DND-41 (cell line): Measurements from ENCODE around the gene PKHD1.

ENCODE experiments used
- ATAC-seq: fragments of 200-7000 bp; cut with Tn5 transposase; 3 replicates; pipeline ENCODE4 v1.9.1; 2021; ENCODE audit warnings: low read depth; ENCODE audit not compliant: insufficient read depth
- DNase-seq: peaks from one replicate; pipeline ENCODE4 v3.0.0-alpha.2; 2020
- H2AFZ ChIP-seq: 2 replicates; pipeline ENCODE4 v1.6.0; 2012; ENCODE audit warnings: low read depth, low read length
- H3K27ac ChIP-seq: 2 replicates; pipeline ENCODE4 v1.5.1; 2012; ENCODE audit warnings: low read length, inconsistent platforms
- H3K27me3 ChIP-seq: fragments of 200-600 bp; sonication (generic); 2 replicates; pipeline ENCODE4 v1.6.0; 2012; ENCODE audit warnings: low read length, mild to moderate bottlenecking, inconsistent platforms; ENCODE audit not compliant: insufficient read depth, poor library complexity
- H3K36me3 ChIP-seq: 2 replicates; pipeline ENCODE4 v1.5.1; 2012; ENCODE audit warnings: low read length, inconsistent platforms; ENCODE audit not compliant: insufficient read depth
- H3K4me1 ChIP-seq: 2 replicates; pipeline ENCODE4 v1.5.1; 2012; ENCODE audit warnings: mild to moderate bottlenecking, low read length; ENCODE audit not compliant: insufficient read depth
- H3K4me2 ChIP-seq: 2 replicates; pipeline ENCODE4 v1.6.0; 2012; ENCODE audit warnings: mild to moderate bottlenecking, moderate library complexity, low read length, inconsistent platforms; ENCODE audit not compliant: insufficient read depth
- H3K4me3 ChIP-seq, 2 experiments: fragments of 200-600 bp in 1 of 2; shearing (Covaris generic) in 1 of 2; 2 replicates each; pipeline ENCODE4 v1.5.1; 2012 to 2016; ENCODE audit warnings: inconsistent platforms in 2 of 2, low read length in 2 of 2, mild to moderate bottlenecking in 2 of 2, low read depth in 1 of 2, moderate library complexity in 1 of 2
- H3K79me2 ChIP-seq: 2 replicates; pipeline ENCODE4 v1.6.0; 2012; ENCODE audit warnings: low read length, inconsistent platforms; ENCODE audit not compliant: insufficient read depth
- H3K9ac ChIP-seq: 2 replicates; pipeline ENCODE4 v1.6.0; 2012; ENCODE audit warnings: low read depth, mild to moderate bottlenecking, inconsistent platforms, low read length, moderate library complexity
- H3K9me3 ChIP-seq: 2 replicates; pipeline ENCODE4 v1.5.1; 2012; ENCODE audit warnings: low read length, moderate library complexity, mild to moderate bottlenecking, inconsistent platforms; ENCODE audit not compliant: insufficient read depth, severe bottlenecking
- H4K20me1 ChIP-seq: 2 replicates; pipeline ENCODE4 v1.6.0; 2012; ENCODE audit warnings: low read length; ENCODE audit not compliant: insufficient read depth
- EZH2 ChIP-seq: IDR thresholded peaks from 3 replicates; pipeline ENCODE4 v1.6.1; 2012; ENCODE audit warnings: borderline replicate concordance, low read depth, mild to moderate bottlenecking, moderate library complexity, low read length, inconsistent platforms; ENCODE audit not compliant: severe bottlenecking
- TF ChIP-seq, protein P1 (sequence below): IDR thresholded peaks from 2 replicates; pipeline ENCODE4 v1.5.1; 2012; ENCODE audit warnings: borderline replicate concordance, low read length, moderate library complexity, mild to moderate bottlenecking; ENCODE audit not compliant: poor library complexity, severe bottlenecking; ENCODE audit errors: extremely low read depth

The PKHD1 gene

DNA sequence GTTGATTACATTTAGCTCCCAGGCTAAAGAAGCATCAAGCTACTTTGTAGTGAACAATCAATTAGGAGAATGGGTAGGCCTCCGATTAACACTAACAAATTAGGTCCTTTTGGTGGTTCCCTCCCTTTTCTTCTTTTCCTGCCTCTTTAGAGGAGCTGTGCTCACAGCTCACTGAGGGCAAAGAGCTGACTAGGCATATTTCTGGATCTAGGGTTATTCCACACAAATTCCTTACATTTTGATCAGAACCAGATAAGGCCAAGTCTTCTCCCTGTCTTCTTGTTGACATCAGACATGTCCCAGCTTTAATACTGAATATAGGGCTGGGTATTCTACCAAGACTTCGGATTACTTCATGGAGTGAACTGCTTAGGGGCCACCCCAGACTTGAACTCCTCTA lies 119.1 kb downstream of the PKHD1 start:
- no peaks in the 10 kb centered on the region for H3K9me3 ChIP-seq
- no peaks in the 10 kb centered on the region for H3K36me3 ChIP-seq
- no peaks in the 10 kb centered on the region for H4K20me1 ChIP-seq
- TF ChIP-seq EZH2, result no peak
- TF ChIP-seq, protein P1, sequence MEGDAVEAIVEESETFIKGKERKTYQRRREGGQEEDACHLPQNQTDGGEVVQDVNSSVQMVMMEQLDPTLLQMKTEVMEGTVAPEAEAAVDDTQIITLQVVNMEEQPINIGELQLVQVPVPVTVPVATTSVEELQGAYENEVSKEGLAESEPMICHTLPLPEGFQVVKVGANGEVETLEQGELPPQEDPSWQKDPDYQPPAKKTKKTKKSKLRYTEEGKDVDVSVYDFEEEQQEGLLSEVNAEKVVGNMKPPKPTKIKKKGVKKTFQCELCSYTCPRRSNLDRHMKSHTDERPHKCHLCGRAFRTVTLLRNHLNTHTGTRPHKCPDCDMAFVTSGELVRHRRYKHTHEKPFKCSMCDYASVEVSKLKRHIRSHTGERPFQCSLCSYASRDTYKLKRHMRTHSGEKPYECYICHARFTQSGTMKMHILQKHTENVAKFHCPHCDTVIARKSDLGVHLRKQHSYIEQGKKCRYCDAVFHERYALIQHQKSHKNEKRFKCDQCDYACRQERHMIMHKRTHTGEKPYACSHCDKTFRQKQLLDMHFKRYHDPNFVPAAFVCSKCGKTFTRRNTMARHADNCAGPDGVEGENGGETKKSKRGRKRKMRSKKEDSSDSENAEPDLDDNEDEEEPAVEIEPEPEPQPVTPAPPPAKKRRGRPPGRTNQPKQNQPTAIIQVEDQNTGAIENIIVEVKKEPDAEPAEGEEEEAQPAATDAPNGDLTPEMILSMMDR, result no peak
- H3K9ac ChIP-seq, result no peak overlapping the region
- H3K4me2 ChIP-seq, result no peak overlapping the region
- DNase-seq (no peak), ATAC-seq (no peak)
- no peaks in the 10 kb centered on the region for H3K27me3 ChIP-seq
- no peak overlapping the region for H3K27ac ChIP-seq
- no peak overlapping the region for H2AFZ ChIP-seq
- no peaks in the 10 kb centered on the region for H3K79me2 ChIP-seq
- no peak overlapping the region for H3K4me3 ChIP-seq
- no peaks in the 10 kb centered on the region for H3K4me1 ChIP-seq

DNA sequence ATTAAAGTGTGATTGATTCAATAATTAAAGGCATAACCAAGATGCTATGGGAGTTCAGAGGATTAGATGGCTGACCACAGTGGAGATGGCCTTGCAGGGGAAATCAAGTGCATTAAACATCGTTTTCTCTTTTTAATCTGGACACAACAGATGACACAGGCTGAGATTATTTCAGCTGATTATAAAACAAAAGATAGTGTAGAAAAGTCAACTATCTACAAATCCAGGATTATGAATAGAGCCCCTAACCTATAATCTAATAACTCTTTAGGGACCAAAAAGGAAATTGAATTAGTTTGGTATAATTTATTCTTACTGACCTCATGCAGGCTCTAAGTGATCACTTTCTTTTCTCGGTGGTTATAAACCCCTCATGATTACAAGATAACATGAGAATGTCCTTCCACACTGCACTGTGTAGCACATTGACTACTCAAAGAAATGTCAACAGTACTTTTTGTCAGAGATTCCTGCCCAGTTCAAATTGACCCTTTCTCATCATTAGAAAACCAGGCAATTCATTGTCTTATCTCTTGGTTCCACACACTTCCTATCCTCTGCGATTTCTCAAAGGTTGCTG lies 122.1 kb downstream of the PKHD1 start:
- H3K27ac ChIP-seq, result no peak overlapping the region
- no peak overlapping the region for H3K4me2 ChIP-seq
- H3K79me2 ChIP-seq, result no peaks in the 10 kb centered on the region
- H3K9me3 ChIP-seq, result no peaks in the 10 kb centered on the region
- H3K4me1 ChIP-seq, result no peaks in the 10 kb centered on the region
- no peak overlapping the region for H3K4me3 ChIP-seq
- no peaks in the 10 kb centered on the region for H3K27me3 ChIP-seq
- H2AFZ ChIP-seq, result no peak overlapping the region
- ATAC-seq (no peak), DNase-seq (no peak)
- no peaks in the 10 kb centered on the region for H3K36me3 ChIP-seq
- H3K9ac ChIP-seq, result no peak overlapping the region
- no peaks in the 10 kb centered on the region for H4K20me1 ChIP-seq
- no peak for TF ChIP-seq EZH2
- TF ChIP-seq, protein P1, result no peak

DNA sequence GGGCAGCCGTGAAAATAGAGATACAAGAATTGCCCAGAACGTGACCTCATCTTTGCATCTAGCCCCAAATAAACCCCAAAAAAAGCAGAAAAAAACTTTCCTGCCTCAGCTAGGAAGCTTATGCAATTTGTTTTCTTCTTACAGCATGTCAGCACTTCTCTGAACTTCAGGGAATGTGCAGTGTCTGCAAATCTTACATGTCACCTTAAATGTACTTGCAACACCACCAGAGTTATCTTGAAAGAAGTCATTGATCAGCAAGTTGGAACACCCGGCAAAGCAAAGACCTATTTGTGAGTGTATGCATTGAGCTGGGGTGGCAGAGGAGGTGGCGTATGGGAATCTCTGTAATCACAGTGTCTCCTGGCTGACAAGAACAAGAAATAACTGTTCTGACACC lies 123.4 kb downstream of the PKHD1 start:
- Histone ChIP-seq H3K4me3 (no peak overlapping the region), H3K9ac (no peak overlapping the region), H3K9me3 (no peaks in the 10 kb centered on the region), H4K20me1 (no peaks in the 10 kb centered on the region), H3K36me3 (no peaks in the 10 kb centered on the region), H3K27ac (no peak overlapping the region), H3K27me3 (no peaks in the 10 kb centered on the region), H3K4me2 (no peak overlapping the region), H2AFZ (no peak overlapping the region), H3K4me1 (no peaks in the 10 kb centered on the region), H3K79me2 (no peaks in the 10 kb centered on the region)
- DNase-seq (no peak), ATAC-seq (no peak)
- TF ChIP-seq EZH2, result no peak
- TF ChIP-seq, protein P1, result no peak

DNA sequence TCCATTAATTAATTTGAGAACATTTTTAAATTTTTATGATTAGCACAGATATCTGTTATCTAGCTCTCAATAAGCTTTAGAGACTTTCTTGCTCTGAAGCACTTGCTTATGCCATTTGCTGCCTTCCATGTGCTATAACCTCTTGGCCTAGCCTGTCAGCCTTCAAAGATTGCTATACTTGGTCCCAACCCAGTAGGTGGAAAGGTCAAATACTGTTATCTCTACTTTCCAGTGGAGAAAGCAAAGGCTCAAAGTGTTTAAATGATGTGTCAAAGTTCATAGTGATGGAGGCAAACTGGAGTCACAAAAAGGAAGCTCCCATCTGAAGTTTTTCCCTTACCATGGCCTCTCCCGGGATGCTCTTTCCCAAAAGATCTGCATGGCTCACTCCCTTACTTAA lies 125.1 kb downstream of the PKHD1 start:
- Histone ChIP-seq H3K9me3 (no peaks in the 10 kb centered on the region), H3K36me3 (no peaks in the 10 kb centered on the region), H3K79me2 (no peaks in the 10 kb centered on the region), H3K4me1 (no peaks in the 10 kb centered on the region), H3K4me3 (no peak overlapping the region), H3K9ac (no peak overlapping the region), H3K27me3 (no peaks in the 10 kb centered on the region), H4K20me1 (no peaks in the 10 kb centered on the region), H2AFZ (no peak overlapping the region), H3K4me2 (no peak overlapping the region), H3K27ac (no peak overlapping the region)
- ATAC-seq (no peak), DNase-seq (no peak)
- TF ChIP-seq EZH2, result no peak
- TF ChIP-seq, protein P1, result no peak
